Measurements from ENCODE around the gene CTNS.

CTNS gene

DNA sequence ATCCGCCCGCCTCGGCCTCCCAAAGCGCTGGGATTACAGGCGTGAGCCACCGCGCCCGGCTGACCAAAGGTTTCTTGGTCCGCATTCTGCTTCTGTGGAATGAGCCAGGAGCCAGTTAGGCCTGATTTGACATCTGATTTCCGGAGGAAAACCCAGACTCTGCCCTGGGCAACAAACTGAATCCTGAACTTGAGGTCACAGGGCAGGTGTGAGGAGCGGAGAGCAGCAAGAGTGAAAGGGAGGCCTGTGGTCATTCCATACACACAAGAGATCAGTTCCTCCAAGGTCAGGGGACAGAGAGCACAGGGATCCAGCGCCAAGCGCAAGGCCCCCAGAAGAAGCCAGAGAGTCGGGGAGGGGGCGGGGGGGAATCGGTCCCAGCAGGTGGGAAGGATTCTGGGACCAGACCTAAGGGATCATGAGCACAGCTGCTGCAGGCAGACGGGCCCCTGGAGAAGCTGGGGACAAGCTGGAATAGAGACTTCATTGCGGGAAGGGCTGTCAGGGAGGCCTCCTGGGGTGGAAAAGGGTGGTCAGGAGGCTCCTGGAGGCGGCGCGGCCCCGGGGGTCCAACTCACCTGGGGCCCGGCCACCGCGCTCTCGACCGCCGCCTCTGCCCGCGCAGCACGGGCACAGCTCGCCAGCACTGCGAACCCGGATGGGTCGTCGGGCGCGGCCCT lies 946 bp upstream of the CTNS start:
- H3K4me3 ChIP-seq (ENCODE audit: control insufficient read depth, low read depth, low read length) = peak overlapping the region; percentile 62
- TF ChIP-seq, protein P1, sequence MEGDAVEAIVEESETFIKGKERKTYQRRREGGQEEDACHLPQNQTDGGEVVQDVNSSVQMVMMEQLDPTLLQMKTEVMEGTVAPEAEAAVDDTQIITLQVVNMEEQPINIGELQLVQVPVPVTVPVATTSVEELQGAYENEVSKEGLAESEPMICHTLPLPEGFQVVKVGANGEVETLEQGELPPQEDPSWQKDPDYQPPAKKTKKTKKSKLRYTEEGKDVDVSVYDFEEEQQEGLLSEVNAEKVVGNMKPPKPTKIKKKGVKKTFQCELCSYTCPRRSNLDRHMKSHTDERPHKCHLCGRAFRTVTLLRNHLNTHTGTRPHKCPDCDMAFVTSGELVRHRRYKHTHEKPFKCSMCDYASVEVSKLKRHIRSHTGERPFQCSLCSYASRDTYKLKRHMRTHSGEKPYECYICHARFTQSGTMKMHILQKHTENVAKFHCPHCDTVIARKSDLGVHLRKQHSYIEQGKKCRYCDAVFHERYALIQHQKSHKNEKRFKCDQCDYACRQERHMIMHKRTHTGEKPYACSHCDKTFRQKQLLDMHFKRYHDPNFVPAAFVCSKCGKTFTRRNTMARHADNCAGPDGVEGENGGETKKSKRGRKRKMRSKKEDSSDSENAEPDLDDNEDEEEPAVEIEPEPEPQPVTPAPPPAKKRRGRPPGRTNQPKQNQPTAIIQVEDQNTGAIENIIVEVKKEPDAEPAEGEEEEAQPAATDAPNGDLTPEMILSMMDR (IDR thresholded peaks at IDR 0.05; ENCODE audit: control insufficient read depth, insufficient read depth, low read depth, low read length, missing control alignments) = no peak
- no peak for DNase-seq (ENCODE audit: low read depth)

DNA sequence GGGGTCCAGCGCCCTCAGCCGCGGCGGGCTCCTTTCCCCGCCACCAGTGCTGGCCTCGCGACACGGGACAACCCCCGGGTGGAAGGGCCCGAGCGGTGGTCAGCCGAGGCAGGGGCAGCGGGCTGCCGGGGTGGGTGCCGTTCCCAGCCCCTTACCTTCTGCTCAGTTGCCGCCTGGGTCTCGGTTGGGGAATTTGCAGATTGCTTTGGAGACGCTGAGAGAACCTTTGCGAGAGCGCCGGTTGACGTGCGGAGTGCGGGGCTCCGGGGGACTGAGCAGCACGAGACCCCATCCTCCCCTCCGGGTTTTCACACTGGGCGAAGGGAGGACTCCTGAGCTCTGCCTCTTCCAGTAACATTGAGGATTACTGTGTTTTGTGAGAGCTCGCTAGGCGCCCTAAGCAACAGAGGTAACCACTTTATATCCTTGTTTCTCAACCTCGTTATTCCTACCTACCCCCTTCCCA lies 381 bp downstream of the CTNS start:
- TF ChIP-seq, protein P1 (IDR thresholded peaks at IDR 0.05; ENCODE audit: control insufficient read depth, insufficient read depth, low read depth, low read length, missing control alignments) = no peak
- H3K4me3 ChIP-seq (ENCODE audit: control insufficient read depth, low read depth, low read length) = peak overlapping the region; percentile 62
- no peak for DNase-seq (ENCODE audit: low read depth)

DNA sequence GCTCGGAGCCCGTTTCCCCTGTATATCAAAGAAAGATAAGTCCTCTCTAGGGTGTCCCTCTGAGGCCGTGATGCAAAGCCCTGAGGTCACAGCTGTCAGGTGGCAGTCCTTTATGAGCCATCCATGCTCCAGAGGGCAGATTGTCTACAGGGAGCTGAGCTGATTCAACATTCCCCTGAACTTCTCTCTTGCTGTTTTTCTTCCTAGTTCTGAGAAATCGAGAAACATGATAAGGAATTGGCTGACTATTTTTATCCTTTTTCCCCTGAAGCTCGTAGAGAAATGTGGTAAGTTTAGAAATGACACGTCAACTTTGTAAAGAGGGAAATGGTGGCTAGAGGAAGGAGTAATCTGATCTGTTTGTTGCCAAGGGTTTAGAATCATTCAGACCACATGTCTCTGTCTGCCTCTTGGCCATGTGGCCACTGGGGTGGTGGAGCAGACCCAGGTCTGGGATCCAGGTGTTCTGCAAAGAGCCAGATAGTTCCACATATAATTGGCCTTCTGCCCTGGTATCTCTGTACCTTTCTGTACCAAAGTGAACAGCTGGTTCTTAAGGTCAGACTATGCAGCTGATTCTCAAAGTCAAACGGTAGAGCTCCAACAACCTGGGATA lies 3.5 kb downstream of the CTNS start:
- TF ChIP-seq, protein P1 (IDR thresholded peaks at IDR 0.05; ENCODE audit: control insufficient read depth, insufficient read depth, low read depth, low read length, missing control alignments) = no peak
- peak; percentile 45 for DNase-seq (ENCODE audit: low read depth)
- H3K4me3 ChIP-seq (ENCODE audit: control insufficient read depth, low read depth, low read length) = no peak overlapping the region

DNA sequence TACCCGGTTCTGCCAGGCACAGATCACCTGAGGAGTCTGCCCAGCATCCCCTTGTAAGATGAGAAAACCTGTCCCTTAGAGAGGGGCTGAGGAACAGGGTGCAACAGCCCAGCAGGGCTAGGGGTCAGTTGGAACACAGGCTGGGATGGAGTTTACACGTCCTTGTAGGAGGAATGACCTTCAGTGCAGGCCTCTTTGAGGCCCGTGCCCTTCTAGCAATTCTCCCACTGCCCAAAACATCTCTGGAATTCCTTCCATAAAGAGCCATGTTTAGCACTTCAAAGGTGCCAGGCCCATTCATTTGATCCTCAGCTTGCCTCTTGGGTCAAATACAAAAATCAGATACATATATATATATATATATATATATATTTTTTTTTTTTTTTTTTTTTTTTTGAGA lies 4.5 kb downstream of the CTNS start:
- no peak overlapping the region for H3K4me3 ChIP-seq (ENCODE audit: control insufficient read depth, low read depth, low read length)
- DNase-seq (ENCODE audit: low read depth) = no peak
- TF ChIP-seq, protein P1 (IDR thresholded peaks at IDR 0.05; ENCODE audit: control insufficient read depth, insufficient read depth, low read depth, low read length, missing control alignments) = no peak

DNA sequence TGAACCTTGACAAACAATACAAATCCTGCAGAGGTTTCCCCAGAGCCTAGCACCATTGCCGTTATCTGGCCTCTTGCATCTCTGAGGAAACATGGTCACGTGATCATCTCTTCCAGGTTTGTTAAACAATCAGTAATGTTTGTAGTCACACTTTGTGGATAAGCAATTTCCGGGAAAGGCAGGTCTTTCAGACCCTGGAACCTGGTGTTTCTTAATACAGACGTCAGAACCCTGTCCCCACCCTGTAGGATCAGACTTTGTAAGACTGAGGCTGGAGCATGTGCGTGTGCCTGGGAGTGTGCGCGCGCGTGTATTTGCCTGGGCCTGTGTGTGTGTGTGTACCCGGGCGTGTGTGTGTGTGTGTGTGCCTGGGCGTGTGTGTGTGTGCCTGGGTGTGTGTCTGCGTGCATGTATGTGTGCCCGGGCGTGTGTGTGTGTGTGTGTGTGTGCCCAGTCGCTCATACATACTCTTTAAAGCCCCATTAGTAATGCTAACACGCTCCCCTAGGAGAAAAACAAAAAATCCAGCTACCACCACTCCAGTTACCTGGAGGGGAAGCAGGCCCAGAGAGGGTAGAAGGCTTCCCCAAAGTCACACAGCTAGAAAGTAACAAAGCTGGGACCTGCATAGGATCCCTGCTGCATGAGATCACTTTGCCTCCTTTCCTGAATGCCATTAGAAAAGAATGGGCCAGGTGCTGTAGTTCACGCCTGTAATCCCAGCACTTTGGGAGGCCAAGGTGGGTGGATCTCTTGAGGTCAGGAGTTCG lies 5.3 kb downstream of the CTNS start:
- TF ChIP-seq, protein P1 (IDR thresholded peaks at IDR 0.05; ENCODE audit: control insufficient read depth, insufficient read depth, low read depth, low read length, missing control alignments) = no peak
- H3K4me3 ChIP-seq (ENCODE audit: control insufficient read depth, low read depth, low read length) = no peak overlapping the region
- DNase-seq (ENCODE audit: low read depth) = no peak

DNA sequence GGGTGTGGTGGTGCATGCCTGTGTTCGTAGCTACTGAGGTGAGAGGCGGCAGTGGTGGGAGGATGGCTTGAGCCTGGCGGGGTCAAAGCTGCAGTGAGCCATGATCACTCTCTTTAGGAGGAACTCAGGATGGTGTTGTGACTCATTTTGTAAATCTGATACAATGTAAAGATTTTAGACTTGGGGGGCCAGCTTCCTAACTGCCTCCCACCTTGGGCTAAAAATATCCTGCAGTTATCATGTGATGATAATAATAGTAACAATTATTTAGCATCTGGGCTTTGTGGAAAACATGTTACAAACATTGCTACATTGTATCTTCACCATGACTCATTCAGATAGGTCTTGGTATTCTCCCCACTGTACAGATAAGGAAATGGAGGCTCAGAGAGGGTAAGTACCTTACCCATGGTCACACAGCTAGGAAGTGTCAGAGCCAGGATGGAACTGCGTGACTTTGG lies 7.4 kb downstream of the CTNS start:
- TF ChIP-seq, protein P1 (IDR thresholded peaks at IDR 0.05; ENCODE audit: control insufficient read depth, insufficient read depth, low read depth, low read length, missing control alignments) = no peak
- DNase-seq (ENCODE audit: low read depth) = no peak

More for the DNA sequence above, 7.4 kb downstream of the CTNS start:
- no peak overlapping the region for H3K4me3 ChIP-seq (ENCODE audit: control insufficient read depth, low read depth, low read length)
